HPDE6-E6E7 (cell line): ENCODE results near the gene RXRG.

ENCODE experiments used
- DNase-seq: peaks from one replicate; pipeline ENCODE4 v3.0.0; 2011; ENCODE audit warnings: missing footprints; ENCODE audit errors: extremely low spot score

RXRG gene

DNA sequence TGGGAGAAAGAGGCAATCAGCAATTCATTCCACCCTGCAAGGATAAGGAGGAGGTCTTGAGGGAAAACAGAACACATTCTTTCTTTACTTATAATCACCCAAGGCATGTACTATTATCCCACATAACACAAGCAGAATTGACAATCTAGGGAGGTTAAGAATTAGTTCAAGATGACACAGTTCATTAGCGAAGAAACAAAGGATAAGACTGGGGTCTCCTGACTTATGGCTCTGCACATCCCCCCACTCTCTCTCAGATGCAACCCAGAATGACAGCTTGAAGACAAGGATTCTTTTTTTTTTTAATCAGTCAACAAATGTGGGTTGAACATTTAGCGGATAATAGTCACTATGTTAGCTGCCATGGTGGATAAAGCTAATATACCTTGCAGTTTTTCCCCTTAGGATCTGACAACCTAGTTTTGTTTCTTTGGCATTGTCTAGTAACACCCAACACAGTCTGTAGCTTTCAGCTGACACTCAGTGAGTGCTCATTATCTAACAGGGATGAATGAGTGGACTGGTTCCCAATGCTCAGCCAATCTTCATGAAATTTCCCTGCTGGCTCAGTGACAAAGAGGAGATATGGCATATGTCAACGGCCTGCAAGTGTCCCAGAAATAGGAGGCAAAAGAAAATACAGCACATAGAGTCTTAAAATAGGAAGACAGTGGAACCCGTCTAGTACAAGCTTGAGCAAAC is 35.1 kb downstream of the RXRG start:
- no peak for DNase-seq

- peak; percentile 16 for DNase-seq
Observed at GRCh38 chr1:165408518-165408917, 36.4 kb downstream of the RXRG start.

DNA sequence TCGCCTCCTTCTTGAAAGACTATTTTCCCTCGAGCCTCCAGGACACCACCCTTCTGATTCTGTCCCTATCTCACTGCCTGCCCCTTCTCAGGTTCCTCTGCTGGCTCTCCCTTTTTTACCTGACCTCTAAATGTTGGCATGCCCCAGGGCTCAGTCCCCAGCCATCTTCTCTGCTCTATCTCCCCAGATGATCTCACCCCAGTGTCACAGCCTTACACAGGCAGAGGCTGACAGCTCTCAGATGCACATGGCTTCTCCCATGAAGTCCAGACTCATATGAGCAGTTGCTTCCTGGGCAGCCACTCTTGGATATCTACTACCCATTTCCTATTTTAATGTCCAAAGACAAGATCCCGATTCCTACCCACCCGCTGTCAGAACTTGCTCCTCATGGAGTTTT is 37.5 kb downstream of the RXRG start:
- DNase-seq = no peak

DNA sequence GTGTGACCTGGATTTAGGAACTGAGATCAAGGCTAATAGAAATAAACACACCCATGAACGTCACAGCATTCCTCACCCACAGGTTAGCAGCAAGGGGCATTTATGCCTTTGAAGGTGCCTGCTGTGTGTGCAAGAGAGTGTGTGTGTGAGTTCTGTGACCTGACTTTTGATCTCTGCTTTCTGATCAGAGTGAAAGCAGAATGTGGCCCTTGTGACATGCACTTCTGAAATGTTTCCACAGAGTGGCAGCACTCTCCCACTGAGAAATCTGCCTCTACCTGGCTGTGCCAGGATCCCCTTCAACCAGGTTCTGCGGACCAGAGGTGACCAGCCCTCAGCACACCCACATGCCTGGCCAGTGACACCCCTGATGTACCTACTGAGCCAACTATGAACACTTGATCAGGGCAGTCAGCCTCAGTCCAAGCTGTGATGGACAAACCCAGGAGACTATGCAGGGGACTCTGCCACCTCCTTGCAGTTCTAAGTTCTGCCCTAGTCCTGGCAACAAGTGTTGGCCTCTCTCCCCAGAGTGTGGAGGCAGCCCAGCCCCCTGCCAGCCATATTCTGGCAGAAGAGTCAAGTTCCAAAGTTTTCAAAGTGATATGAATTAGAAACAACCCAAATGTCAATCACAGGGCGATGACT is 41.0 kb downstream of the RXRG start:
- DNase-seq = peak; percentile 17

DNA sequence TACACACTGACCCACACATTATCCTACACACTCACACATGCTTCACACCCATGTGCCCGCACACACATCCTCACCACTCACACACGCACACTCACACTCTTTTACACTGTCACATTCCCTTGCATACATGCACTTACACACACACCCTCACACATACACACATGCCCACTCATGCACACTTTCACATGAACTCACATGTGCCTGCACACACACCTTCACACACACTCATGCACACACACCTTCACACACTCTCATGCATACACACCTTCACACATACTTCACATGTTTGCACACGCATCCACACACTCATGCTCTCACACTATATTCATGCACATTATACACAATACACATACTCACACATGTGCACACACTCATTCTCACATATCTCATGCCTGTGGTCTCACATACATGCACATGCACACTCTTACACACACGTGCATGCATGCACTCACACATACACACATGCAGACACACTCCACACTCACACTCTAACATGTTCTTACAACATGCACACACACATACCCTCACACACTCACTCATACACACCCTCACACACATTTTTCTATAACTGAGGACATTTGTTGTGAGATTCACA is 42.3 kb downstream of the RXRG start:
- no peak for DNase-seq

DNA sequence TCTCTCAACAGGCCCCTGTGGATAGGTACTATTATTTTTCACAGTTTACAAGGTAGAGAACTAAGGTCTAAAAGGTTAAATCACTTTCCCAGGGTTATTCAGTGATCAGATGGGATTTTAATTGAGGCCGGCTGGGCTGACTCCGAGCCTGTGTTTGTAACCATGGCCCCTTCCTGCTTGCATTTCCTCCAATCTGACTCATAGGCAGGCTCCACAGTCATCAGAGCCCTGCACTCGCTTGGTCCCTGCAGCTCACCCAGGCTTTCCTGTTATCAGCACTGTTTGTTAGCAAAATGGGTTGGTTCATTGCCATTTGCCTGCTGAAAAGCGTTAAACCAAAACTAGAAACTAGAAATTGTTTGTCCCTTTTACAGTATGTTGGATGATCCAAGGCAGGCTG is 47.0 kb downstream of the RXRG start:
- DNase-seq = no peak

GRCh38 chr1:165395901-165396300 is 49.0 kb downstream of the RXRG start:
- no peak for DNase-seq

DNA sequence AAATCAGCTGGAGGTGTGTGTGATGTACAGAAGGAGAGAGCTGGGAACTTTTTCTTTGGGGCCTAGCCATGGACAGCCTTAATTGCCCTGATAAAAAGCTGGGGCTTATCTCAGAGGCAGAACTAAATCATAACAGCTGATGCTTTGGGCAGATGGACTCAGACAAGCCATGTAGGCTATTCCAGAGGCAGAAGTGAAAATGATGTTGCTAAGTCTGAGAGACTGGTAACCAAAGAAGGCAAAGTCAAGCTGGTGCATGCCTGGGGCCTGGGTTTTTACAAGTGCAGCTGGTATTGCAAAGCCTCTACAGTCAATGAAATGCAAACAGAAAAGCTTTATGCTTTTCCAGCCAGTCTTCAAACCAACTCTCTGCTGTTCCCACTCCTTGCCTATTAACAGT is 49.4 kb downstream of the RXRG start:
- no peak for DNase-seq

DNA sequence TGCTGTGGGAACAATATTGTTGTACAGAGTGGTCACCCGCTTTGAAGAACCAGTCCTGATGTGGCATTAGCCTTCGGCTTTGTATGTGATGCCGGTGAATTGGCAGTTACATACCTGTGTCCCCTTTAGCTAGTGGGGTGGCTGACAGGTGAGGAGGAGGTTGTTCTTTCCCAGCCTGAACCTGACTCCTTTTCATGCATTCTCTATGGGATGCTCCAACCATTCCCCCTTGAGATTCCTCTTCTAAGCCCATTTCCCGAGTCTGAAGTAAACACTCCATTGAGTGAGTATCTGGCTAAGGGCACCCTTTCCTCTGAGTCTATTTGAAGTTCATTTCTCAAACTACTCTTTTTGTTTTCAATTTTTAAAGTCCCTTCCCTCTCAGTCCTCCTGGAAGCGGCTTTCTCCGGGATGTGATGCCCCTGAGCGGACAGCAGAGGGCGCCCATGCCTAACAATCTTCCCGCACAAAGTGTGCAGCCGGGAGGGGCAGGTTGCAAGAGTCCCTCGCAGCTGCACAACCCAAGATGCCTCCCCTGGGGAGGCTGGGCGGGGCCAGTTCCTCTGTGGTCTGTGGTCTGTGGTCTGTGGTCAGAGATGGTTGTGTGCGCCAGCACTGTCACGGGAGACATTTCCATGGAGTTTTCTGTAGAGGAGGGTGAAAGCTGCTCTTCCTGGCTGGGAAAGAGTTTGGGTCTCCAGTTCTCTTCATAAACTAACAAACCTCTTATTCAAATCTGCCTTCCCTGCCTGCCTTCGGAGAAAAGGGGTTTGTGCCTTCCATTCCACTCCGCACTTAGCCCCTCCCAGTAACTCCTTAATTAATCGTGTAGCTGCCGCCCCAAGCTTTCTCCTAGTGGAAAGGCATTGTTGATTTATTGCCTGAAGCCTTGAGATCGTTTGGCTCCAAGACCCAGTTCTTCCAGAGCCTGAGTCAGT is 52.0 kb downstream of the RXRG start:
- peak; percentile 70 for DNase-seq

GRCh38 chr1:165389609-165390008 is 55.3 kb downstream of the RXRG start:
- DNase-seq = no peak

DNA sequence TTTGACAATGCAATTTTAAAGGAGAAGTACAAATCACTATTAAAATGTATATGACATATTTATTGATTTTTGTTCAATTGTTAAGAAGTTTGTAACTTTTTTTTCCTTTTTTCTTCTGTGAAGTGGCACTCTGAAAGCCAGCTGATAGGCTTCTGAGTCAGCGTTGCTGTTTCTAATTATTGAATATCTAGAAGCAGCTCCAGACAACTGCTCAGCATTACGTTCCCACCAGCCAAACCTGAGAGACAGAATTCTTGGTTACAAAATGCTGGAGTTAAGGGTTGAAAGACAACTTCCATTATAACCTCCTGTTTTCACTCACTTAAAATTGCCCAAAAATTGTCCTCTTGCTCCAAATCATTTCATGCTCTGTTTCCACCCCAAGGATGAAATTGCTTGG is 57.0 kb downstream of the RXRG start:
- no peak for DNase-seq

- no peak for DNase-seq
Observed at GRCh38 chr1:165387505-165387904, 57.4 kb downstream of the RXRG start.

GRCh38 chr1:165383599-165384405 is 61.1 kb downstream of the RXRG start:
- no peak for DNase-seq

DNA sequence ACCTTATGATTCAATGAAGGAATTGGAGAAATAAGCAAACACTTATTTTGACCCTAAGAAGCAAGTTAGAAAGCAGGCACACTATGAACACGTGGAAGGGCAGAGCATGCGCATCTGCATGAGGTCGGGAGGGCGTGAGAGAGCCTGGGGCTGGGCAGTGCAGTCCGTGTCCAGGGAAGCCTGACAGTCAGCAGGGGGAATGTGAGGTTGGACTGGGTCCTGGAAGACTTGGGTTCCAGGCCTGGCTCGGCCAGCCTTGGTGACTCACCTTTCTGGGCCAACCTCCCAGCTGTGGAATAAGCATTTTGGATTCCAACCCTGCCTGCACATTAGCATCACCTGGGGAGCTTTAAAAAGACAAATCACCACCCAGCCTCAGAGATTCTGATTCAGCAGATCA is 61.9 kb downstream of the RXRG start:
- no peak for DNase-seq

- DNase-seq = no peak
Observed at GRCh38 chr1:165381745-165382505, 63.0 kb downstream of the RXRG start.

DNA sequence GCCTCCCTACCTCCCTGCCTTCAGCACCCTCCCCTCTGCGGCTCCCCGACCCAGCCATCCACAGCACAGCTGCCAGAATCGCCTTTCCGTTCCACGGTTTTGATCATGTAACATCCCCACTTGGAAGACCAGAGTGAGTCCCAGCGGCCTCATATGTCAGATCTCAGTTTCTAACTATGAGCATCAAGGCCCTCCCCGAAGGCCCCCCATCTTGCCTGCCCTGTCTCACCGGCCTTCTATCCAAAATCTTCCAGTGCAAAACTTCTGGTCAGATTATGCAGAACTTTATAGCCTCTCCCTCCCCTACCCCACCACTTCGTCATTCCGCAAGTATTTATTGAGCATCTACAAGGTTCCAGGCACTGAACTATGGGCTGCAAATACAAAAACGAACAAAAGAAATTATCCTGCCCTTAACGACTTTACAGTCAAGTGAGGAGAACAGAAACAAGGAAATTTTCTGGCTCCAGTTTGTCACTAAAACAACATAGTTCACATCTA is 68.1 kb downstream of the RXRG start:
- DNase-seq = no peak

- no peak for DNase-seq
Observed at GRCh38 chr1:165376041-165376810, 68.7 kb downstream of the RXRG start.

- no peak for DNase-seq
Observed at GRCh38 chr1:165375623-165376022, 69.3 kb downstream of the RXRG start.

DNA sequence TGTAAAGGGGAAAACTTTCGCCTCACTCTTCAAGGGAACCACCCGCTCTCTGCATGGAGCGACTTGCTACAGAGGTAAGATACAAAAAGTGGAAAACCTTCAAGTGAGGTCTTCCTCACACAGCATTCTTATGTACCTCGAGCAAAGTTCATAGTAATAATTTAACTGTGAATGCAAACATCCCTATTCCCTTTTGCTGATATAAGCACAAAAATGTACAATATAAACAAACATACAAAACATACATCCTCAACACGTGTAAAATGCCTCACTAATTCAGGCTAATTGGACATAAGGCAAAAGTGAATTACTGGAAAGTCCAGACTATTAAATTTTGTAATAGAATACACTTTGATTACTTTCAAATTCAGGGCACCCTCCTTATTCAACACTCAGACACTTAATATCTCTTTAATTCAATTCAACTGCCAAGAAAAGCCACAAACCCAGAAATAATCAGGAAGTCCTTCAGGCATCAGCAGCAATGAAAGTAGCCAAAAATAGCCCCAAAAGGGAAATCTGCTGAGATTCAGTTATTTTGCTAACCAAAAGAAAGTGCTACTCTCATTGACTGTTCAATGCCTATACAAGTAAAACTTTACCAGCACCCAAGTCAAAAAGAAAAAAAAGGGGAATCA is 73.2 kb downstream of the RXRG start:
- DNase-seq = no peak
